GM18508 (cell line): ENCODE measurements around the gene COX5B.
A peak's percentile ranks its signal among the peaks of the same experiment; 100 is the strongest.

Source experiments
- ATAC-seq: cut with Tn5 transposase; IDR thresholded peaks from one replicate; pipeline ENCODE4 v1.9.1; 2021; ENCODE audit warnings: moderate number of reproducible peaks; ENCODE audit not compliant: insufficient read depth, unreplicated experiment

COX5B gene

DNA sequence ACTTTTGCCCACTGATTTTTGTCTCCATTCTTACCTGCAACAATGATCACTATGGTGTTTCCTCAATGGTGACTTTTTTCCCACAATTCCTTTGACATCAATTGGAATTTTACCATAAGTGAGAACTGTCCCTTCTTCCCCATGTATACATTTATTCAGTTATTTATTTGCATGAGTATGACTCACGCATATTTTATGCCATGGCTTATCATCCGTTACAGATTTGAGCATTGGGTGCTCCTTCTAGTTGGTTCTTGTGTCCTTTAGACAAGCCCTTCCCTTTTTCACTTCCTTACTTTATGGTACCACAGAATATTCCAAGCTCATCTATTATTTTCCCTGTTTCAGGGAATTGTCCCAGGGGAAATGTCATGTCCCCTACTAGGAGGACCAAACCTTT, 7.6 kb downstream of the COX5B start:
- no peak for ATAC-seq

DNA sequence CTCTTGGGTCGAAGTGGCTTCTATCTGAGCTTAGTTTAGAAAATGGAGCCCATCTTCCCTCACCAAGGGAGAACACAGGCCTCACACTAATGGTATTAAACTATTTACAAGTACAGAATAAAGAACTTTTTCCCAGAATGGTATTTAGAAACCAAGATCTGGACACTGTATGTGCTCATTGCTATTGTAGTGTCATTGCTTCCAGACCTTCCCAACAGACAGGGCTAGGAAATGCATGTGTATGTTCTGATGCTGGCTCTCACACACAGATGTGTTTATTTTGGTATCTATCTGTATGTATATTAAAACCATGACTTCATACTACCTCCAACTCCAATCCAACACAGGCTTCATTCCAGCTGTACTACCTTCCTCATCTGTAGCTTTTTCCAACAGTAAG, 8.0 kb downstream of the COX5B start:
- no peak for ATAC-seq

DNA sequence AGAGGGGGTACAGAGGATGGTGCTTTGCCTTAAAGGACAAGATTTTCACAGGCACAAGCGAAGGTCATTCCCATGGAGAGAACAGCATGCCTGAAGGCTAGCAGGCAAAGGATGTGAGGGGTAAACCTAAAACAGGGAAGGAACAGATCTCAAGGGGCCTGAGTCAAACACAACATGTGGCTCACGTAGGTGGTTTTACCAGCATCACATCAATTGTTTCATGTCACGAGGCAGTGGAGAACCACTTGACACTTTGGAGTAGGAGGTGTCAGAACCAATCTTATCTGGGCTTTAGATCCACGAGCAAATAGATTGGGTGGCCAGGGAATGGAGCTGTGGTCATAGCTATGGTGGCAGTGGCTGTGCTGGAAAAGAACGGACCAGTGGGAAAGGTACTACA, 8.4 kb downstream of the COX5B start:
- no peak for ATAC-seq

DNA sequence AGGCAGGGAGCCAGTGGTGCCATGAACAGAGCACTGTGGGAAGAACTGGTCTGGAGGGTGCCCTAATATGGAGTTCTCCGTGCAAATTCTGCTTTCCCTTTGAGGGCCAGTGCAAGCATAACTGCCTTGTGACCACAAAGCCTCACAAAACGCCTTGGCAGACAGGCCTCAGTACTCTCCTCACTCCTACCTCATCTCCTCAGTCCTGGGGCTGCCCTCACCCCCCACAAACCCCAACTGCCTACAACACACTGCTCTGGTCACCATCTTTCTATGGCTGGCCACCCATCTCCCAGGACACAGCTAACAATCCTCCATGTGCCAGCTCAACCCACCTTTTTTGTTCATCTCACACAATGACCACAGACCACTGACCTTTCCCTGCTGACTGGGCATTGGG, 8.9 kb downstream of the COX5B start:
- no peak for ATAC-seq

- no peak for ATAC-seq
Observed at GRCh38 chr2:97656129-97656755, 10.4 kb downstream of the COX5B start.

- no peak for ATAC-seq
Observed at GRCh38 chr2:97656905-97657587, 11.2 kb downstream of the COX5B start.

DNA sequence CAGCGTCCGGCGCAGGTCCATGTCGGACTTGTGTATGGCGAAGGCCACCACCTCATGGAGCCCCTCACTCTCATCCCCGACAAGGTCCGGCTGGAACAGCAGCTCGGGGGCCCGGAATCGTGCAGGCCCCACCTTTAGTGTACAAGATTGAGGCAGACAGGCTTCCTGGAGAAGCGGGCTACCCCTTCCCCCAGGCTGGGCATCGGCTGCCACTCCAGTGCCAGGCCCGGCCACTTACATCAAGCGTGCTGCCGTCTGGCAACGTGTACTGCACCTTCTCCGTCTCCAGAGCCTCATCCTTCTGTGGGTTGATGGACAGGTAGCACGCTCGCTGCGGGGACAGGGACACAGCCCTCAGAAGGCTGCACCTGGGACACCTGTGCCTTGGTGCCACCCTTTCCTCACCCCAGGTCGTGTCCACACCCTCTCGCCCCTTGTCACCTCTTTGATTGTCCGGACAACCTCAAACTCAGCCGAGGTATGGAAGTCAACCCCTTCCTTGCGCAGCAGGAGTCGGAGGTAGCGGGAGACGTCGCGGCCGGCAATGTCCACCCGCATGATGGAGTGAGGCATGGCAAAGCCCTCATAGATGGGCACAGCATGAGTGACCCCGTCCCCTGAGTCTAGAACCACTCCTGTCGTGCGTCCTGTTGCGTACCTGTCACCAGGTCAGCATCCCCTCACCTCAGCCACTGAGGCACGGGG, 12.3 kb downstream of the COX5B start:
- no peak for ATAC-seq

- no peak for ATAC-seq
Observed at GRCh38 chr2:97658691-97659157, 12.9 kb downstream of the COX5B start.

GRCh38 chr2:97659256-97660043, 13.6 kb downstream of the COX5B start:
- no peak for ATAC-seq

- ATAC-seq, result no peak
Observed at GRCh38 chr2:97660044-97660774, 14.3 kb downstream of the COX5B start.

DNA sequence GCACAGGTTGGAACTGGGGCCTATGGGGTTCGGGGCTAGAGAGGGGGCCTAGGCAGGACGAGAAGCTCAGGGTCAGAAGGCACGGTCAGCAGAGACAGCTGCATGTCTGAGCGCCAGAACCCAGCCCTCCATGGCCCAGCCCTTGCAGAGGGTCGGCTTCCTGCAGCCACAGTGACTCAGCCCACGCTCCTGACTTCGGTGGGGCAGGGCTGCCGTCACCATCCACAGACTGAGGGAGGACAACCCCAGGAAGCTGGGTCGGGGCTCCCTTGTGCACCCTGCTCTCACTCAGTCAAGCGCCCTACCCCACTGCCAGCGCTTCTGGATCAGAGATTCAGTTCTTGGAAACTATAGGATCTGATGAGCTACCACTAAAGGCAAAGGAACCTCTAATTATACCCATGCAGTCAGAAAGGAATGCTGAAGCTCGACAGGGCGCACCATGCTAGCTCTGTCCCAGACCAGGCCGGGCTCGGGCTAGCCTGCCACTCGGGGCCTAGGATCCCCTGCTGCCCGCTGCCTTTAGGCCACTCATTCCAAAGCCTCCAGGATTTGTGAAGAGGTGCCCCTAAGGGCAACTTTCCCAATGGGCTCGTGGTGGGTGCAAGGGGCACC, 15.0 kb downstream of the COX5B start:
- no peak for ATAC-seq

GRCh38 chr2:97661927-97662326, 16.1 kb downstream of the COX5B start:
- no peak for ATAC-seq

DNA sequence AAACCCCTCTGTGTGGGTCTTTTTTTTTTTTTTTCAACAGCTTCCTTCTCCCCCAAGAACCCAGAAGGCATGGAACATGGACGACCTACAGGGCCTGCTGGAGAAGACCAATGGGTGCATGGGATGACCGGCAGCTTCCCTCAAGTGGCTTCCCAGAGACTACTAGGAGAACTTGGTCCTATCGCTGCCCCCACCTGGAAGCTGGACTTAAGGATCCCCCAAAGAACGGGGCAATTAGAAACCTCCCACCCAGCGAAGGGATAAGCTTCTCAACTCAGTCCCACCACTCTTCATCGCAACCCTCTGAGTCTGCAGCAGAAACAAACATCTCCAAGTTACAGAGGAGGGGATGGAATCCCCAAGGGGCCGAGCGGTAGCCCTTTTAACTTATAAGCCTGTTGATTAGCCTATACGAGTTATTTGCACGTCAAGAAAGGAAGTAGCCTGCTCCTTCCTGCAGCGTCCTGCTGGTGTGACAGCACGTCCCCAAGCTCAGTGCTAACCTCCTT, 16.6 kb downstream of the COX5B start:
- ATAC-seq, result no peak

DNA sequence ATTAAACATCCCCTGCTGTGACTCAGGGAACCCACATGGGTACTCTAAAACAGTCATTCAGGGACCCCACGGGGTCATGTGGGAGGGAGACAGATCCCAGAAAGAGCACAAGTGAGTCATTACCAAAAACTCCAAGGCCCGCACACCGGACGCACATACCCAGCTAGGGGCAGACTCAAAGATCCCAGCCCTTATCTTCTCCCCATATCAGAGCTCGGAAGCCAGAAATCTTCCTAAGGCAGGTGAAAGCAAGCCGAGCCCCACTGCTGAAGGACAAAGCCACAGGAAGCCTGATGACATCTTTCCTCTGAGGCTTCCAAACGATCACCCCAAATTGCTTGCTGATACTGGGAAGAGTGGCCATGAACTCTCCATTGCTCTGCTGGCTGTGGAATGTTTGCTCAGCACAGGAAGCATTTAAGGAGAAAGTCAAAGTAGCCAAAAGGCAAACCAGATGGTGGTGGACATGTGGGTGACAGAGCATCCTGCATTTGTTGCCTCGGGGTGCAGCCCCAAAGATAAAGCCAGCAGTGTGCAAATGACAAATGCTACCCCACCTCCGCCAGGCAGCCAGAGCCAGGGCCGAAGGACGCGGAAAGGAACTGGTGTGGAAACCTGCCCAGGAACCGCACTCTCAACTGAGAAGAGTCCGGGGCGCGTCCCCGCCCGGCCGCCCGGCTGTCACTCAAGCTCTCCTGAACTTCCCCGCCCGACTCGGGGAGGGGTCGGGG, 17.2 kb downstream of the COX5B start:
- peak; percentile 9 for ATAC-seq

DNA sequence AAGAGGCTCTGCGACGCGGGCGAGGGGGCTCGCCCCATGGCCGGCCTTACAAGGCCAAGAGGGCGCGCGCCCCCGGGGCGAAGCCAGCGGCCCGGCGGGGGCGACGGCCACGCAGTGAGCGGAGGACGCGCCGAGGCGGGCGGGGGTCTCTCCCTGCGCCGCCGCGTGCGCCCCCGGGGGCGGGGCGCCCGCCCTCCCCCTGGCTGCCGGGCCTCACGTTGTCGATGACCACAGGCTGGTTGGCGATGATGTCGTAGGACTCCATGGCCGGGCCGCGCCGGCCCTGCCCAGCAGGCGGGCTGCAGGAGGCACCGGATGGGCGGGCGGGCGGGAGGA, 17.7 kb downstream of the COX5B start:
- ATAC-seq, result no peak

- ATAC-seq, result peak; percentile 76
Observed at GRCh38 chr2:97663962-97664635, 18.2 kb downstream of the COX5B start, which contains the start of gene ACTR1B. ACTR1B (minus strand) TSS chr2:97664044; CDS start chr2:97663890, 154 bp downstream.

GRCh38 chr2:97664636-97664970, 18.7 kb downstream of the COX5B start:
- no peak for ATAC-seq

DNA sequence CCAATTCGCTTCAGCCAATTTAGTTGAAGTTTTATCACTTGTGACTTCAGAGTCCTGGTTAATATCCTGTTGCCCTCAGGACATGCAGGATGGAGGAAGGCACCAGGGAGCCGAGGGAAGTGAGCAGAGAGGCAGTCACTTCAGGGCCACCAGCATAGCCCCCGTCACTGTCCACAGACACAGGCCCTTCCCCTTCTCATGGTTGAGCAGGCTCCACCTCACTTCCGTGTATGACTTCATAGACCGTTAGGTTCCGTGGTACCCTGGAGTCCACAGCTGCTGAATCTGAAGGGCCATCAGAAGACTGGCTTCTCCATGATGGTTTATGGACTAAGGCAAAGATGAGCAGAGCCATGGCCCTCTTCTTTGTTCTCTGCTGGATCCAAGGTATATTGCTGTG, 23.6 kb downstream of the COX5B start, which contains the start of gene C2orf92:
C2orf92 (plus strand) TSS at position 266 of the 400 bp plus-strand sequence; CDS start at position 342, 76 bp downstream.
- ATAC-seq, result no peak
